HepG2 (cell line): ENCODE results near the gene PLXDC2. TPM values are rescaled to one million over a fixed set of nuclear protein-coding genes. Genes with fewer than 3 reads are reported as not detected.

ENCODE experiments used
- ATAC-seq: fragments of 200-7000 bp; cut with Tn5 transposase; 3 replicates; pipeline ENCODE4 v1.9.1; 2020; ENCODE audit warnings: mild to moderate bottlenecking, moderate library complexity
- BruUV-seq: library from RNA; stranded (reverse); fragments of 400-500 nt; replicated peaks from 2 replicates; lab custom pipeline; 2021; lab: Mats Ljungman, UMichigan
- CTCF ChIA-PET: fragments of 300-600 bp; formaldehyde crosslinking; extraction: SDS; loops from one replicate; lab custom pipeline; 2021; ENCODE audit warnings: low total read pairs, inconsistent platforms, low intra/inter-chr PET ratio; lab: Yijun Ruan, JAX
- POLR2A ChIA-PET: fragments of 350-600 bp; sonication (Branson Sonifier 250); formaldehyde crosslinking; loops from one replicate; lab custom pipeline; 2020; ENCODE audit warnings: antibody characterized with exemption, inconsistent platforms; lab: Yijun Ruan, JAX
- DNase-seq: peaks from one replicate; pipeline ENCODE4 v3.0.0-alpha.2; 2015; ENCODE audit warnings: low spot score
- FAIRE-seq: peaks from 3 replicates; lab custom pipeline; 2011; peaks lifted over from hg19 to GRCh38; lab: Jason Lieb, UNC
- H2AFZ ChIP-seq: one replicate; pipeline ENCODE4 v1.6.1; 2011; ENCODE audit warnings: low read length, inconsistent platforms
- H3K27ac ChIP-seq: fragments of 300-600 bp; 3 replicates; pipeline ENCODE4 v1.8.0; 2011; ENCODE audit warnings: mixed run types, mild to moderate bottlenecking, mixed read lengths, low read length, inconsistent platforms; ENCODE audit not compliant: insufficient read depth; ENCODE audit errors: extremely low read length
- H3K27me3 ChIP-seq, 2 experiments: fragments of 200-600 bp in 1 of 2; 2 replicates in 1 of 2; 3 replicates in 1 of 2; pipeline versions ENCODE4 v1.6.0 to v1.8.0; 2011; ENCODE audit warnings: low read length in 2 of 2, mild to moderate bottlenecking in 2 of 2, moderate library complexity in 2 of 2, inconsistent platforms in 1 of 2; ENCODE audit not compliant: insufficient read depth in 2 of 2, control insufficient read depth in 1 of 2
- H3K36me3 ChIP-seq, 2 experiments: fragments of 200-600 bp in 1 of 2; replicated peaks in 1 of 2; 2 replicates in 1 of 2; 3 replicates in 1 of 2; pipeline versions ENCODE4 v1.5.1 to v1.8.0; 2011; ENCODE audit warnings: low read length in 2 of 2, inconsistent platforms in 1 of 2; ENCODE audit not compliant: insufficient read depth in 2 of 2, control insufficient read depth in 1 of 2
- H3K4me1 ChIP-seq: 2 replicates; pipeline ENCODE4 v1.5.1; 2012; ENCODE audit warnings: low read length, inconsistent platforms; ENCODE audit not compliant: insufficient read depth
- H3K4me2 ChIP-seq: 2 replicates; pipeline ENCODE4 v1.6.0; 2011; ENCODE audit warnings: low read depth, low read length, inconsistent platforms
- H3K4me3 ChIP-seq, 3 experiments: fragments of 200-600 bp in 1 of 3; sonication (generic), shearing (Covaris generic) in 1 of 3; replicated peaks in 1 of 3; 2 replicates each; pipeline ENCODE4 v1.5.1; 2011 to 2016; ENCODE audit warnings: low read length in 3 of 3, inconsistent platforms in 2 of 3, low read depth in 2 of 3, mild to moderate bottlenecking in 2 of 3, control low read depth in 1 of 3, mixed read lengths in 1 of 3; ENCODE audit not compliant: insufficient read depth in 1 of 3
- H3K79me2 ChIP-seq: one replicate; pipeline ENCODE4 v1.6.1; 2011; ENCODE audit warnings: low read length, inconsistent platforms; ENCODE audit not compliant: insufficient read depth
- H3K9ac ChIP-seq: 2 replicates; pipeline ENCODE4 v1.6.0; 2011; ENCODE audit warnings: mild to moderate bottlenecking, low read depth, low read length, inconsistent platforms; ENCODE audit not compliant: insufficient read depth
- H3K9me3 ChIP-seq: 2 replicates; pipeline ENCODE4 v1.5.1; 2012; ENCODE audit warnings: mild to moderate bottlenecking, low read length
- H4K20me1 ChIP-seq: 2 replicates; pipeline ENCODE4 v1.6.0; 2011; ENCODE audit warnings: inconsistent platforms, mild to moderate bottlenecking, low read length, moderate library complexity; ENCODE audit not compliant: insufficient read depth
- ESRRA ChIP-seq: sonication (generic); formaldehyde crosslinking; IDR thresholded peaks from 2 replicates; pipeline ENCODE4 v1.5.1; 2020; ENCODE audit warnings: mild to moderate bottlenecking, low read depth, missing genetic modification reagents
- HIC2 ChIP-seq: sonication (generic); formaldehyde crosslinking; IDR thresholded peaks from 2 replicates; pipeline ENCODE4 v1.9.0; 2022; ENCODE audit warnings: low read depth, missing genetic modification reagents
- HMGXB3 ChIP-seq: sonication (generic); formaldehyde crosslinking; IDR thresholded peaks from 2 replicates; pipeline ENCODE4 v1.4.0; 2020; ENCODE audit warnings: missing genetic modification reagents, borderline replicate concordance
- MLX ChIP-seq: IDR thresholded peaks from 2 replicates; pipeline ENCODE4 v1.6.1; 2016
- PRMT3 ChIP-seq: sonication (generic); formaldehyde crosslinking; IDR thresholded peaks from 2 replicates; pipeline ENCODE4 v1.8.1; 2022; ENCODE audit warnings: low read depth, mild to moderate bottlenecking, moderate library complexity, missing genetic modification reagents, borderline replicate concordance
- SALL1 ChIP-seq: sonication (generic); formaldehyde crosslinking; IDR thresholded peaks from 2 replicates; pipeline ENCODE4 v1.8.0; 2022; ENCODE audit warnings: mild to moderate bottlenecking, missing genetic modification reagents
- SALL2 ChIP-seq: sonication (generic); formaldehyde crosslinking; IDR thresholded peaks from 2 replicates; pipeline ENCODE4 v1.8.1; 2023; ENCODE audit warnings: mild to moderate bottlenecking, missing genetic modification reagents, inconsistent platforms
- SMC3 ChIP-seq: IDR thresholded peaks from 2 replicates; pipeline ENCODE4 v1.6.1; 2011; ENCODE audit warnings: low read length, improper control_type of control experiment
- ZBTB3 ChIP-seq: sonication (generic); formaldehyde crosslinking; IDR thresholded peaks from 2 replicates; pipeline ENCODE4 v1.4.0; 2020; ENCODE audit warnings: low read depth, mild to moderate bottlenecking, moderate library complexity, missing genetic modification reagents, borderline replicate concordance
- ZNF343 ChIP-seq: sonication (generic); formaldehyde crosslinking; IDR thresholded peaks from 2 replicates; pipeline ENCODE4 v1.4.0; 2020; ENCODE audit warnings: mild to moderate bottlenecking, missing genetic modification reagents
- ZNF670 ChIP-seq: sonication (generic); formaldehyde crosslinking; IDR thresholded peaks from 2 replicates; pipeline ENCODE4 v1.8.0; 2022; ENCODE audit warnings: mild to moderate bottlenecking, missing genetic modification reagents, borderline replicate concordance
- ZNF761 ChIP-seq: sonication (generic); formaldehyde crosslinking; conservative IDR thresholded peaks from 2 replicates; pipeline ENCODE4 v1.4.0; 2020; ENCODE audit warnings: mild to moderate bottlenecking, missing genetic modification reagents
- WGBS: methylation state at CpG from one replicate; pipeline ENCODE4 v1.1.6; 2017; ENCODE audit warnings: low lambda C conversion rate; 5-methylcytosine and 5-hydroxymethylcytosine counted together
- in situ Hi-C: cut with HindIII; loops from 2 replicates; pipeline ENCODE4 v1.10.0; 2017; ENCODE audit warnings: low pct_unique_long_range_greater_than_20kb; ENCODE audit not compliant: extremely low pct_ligation_motif_present
- intact Hi-C: fragments of 100-400 bp; cut with micrococcal nuclease; formaldehyde crosslinking; loops from one replicate; pipeline ENCODE4 v1.10.0; 2022; ENCODE audit not compliant: unreplicated experiment
- polyA plus RNA-seq, 8 experiments: library from polyadenylated mRNA; depleted of rRNA in 3 of 8; stranded (reverse) in 7 of 8; unstranded in 1 of 8; fragments of >200 nt; fragmentation: Illumina TruSeq in 4 of 8; extraction: Trizol in 4 of 8; gene quantifications; 2 replicates each; pipeline versions ENCODE4 v1.2.1 to v1.2.3, GENCODE V29; 2011 to 2016; ENCODE audit warnings: low read depth in 4 of 8, missing spikeins in 1 of 8, mixed read lengths in 1 of 8; ENCODE audit not compliant: insufficient read depth in 1 of 8
- total RNA-seq, 5 experiments: library from RNA; depleted of rRNA; stranded (reverse); fragments of >200 nt; fragmentation: Illumina TruSeq; extraction: Trizol; gene quantifications; 2 replicates each; pipeline ENCODE4 v1.2.3, GENCODE V29; 2016; ENCODE audit warnings: low read depth in 1 of 5

Gene PLXDC2
- total and polyA plus RNA-seq, 2 of the 13 experiments (the other 11 are each of a cell fraction or from before 2014, with no cell fraction given) = 2.1 to 2.4 TPM

- 24% methylated on average over 1 of the region's 1 CpG for WGBS
- Histone ChIP-seq H2AFZ (no peak overlapping the region), H3K36me3 (no peaks in the 10 kb centered on the region), H3K27me3 (no peaks in the 10 kb centered on the region), H3K79me2 (no peaks in the 10 kb centered on the region), H3K9ac (no peak overlapping the region), H3K9me3 (peaks cover 4% of the 10 kb centered on the region; the same call in 1 of the 2 replicates), H4K20me1 (no peaks in the 10 kb centered on the region), H3K4me2 (no peak overlapping the region), H3K4me1 (no peaks in the 10 kb centered on the region), H3K4me3 (no peak overlapping the region), H3K27ac (no peak overlapping the region)
- ChIA-PET POLR2A (no interaction called here), CTCF (no interaction called here)
- no TSS peak for BruUV-seq
- DNase-seq (no peak), FAIRE-seq (no peak), ATAC-seq (no peak)
- TF ChIP-seq SALL1 (CRISPR knock-in tag) (no peak), SALL2 (CRISPR knock-in tag) (no peak), HIC2 (no peak), ZNF343 (CRISPR knock-in tag) (no peak), SMC3 (no peak), PRMT3 (CRISPR knock-in tag) (no peak), ZNF761 (CRISPR knock-in tag) (no peak), HMGXB3 (CRISPR knock-in tag) (no peak), ZBTB3 (no peak), ZNF670 (CRISPR knock-in tag) (no peak), MLX (CRISPR knock-in tag) (no peak), ESRRA (CRISPR knock-in tag) (no peak)
- in situ Hi-C loops = no loop called here
- intact Hi-C loops = no loop called here
Measured at GRCh38 chr10:19937989-19938388, 121.8 kb downstream of the PLXDC2 start.
